Measurements from ENCODE around the gene CELSR1.

CELSR1 gene

GRCh38 chr22:46350646-46351045 is 186.8 kb downstream of the CELSR1 start:
- TF ChIP-seq POLR2A (IDR thresholded peaks at IDR 0.05; ENCODE audit: low read length) (no peak), GATA1 (IDR thresholded peaks at IDR 0.05; ENCODE audit: low read depth, low read length) (no peak)
- no peak for DNase-seq

DNA sequence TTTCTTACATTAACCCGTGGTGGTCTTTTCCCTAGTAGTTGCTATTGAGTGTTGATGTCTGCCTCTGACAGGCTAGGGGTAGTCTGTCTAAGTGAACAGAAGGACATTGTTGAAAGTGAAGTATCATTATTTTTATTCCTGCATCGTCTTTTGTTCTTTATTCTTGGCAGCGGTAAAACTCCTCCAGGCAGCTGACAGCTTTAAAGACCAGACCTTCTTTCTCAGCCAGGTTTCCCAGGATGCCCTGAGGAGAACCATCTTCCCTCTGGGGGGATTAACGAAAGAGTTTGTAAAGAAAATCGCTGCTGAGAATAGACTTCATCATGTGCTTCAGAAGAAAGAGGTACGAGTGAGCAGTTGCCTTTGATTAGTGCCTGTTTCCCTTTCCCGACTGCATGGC is 187.3 kb downstream of the CELSR1 start:
- no peak for DNase-seq
- TF ChIP-seq GATA1 (IDR thresholded peaks at IDR 0.05; ENCODE audit: low read depth, low read length) (no peak), POLR2A (IDR thresholded peaks at IDR 0.05; ENCODE audit: low read length) (no peak)

DNA sequence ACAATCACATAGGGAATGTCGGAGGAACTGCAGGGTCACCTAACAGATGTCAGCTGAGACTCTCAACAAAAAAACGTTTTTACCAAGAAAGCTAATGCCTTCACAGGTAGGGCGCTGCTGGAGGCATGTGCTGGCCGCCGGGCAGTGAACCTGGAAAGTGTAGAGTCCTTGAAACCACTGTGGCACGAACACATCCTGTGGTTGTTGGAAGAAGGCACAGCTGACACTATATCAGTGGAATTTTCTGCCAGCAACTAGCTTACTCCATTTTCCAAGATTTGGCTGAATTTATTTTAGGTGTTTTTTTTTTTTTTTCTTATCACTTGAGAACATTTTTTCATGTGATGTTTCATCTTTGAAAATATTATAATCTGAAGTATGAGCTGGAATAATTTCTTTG is 187.7 kb downstream of the CELSR1 start:
- TF ChIP-seq GATA1 (IDR thresholded peaks at IDR 0.05; ENCODE audit: low read depth, low read length) = no peak
- no peak for TF ChIP-seq POLR2A (IDR thresholded peaks at IDR 0.05; ENCODE audit: low read length)
- no peak for DNase-seq

DNA sequence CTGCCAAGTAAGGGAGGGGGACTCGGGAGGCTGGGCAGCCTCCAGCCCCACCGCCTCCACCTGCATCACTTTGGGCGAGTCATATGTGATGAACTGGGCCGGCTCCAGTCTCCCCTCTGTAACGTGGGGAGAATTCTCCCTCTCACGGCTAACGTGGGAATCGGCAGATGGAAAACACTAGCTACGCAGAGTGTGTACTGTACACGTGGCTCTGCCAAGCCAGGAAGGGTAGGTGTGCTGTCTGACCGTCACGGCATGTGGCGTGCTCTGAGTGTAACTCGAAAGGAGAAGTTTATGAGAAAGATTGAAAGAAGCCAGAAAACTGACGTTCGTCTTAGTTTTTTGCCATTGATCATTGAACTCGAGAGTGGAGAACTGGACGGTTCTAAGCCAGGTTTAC is 188.2 kb downstream of the CELSR1 start:
- no peak for DNase-seq
- no peak for TF ChIP-seq POLR2A (IDR thresholded peaks at IDR 0.05; ENCODE audit: low read length)
- TF ChIP-seq GATA1 (IDR thresholded peaks at IDR 0.05; ENCODE audit: low read depth, low read length) = no peak

DNA sequence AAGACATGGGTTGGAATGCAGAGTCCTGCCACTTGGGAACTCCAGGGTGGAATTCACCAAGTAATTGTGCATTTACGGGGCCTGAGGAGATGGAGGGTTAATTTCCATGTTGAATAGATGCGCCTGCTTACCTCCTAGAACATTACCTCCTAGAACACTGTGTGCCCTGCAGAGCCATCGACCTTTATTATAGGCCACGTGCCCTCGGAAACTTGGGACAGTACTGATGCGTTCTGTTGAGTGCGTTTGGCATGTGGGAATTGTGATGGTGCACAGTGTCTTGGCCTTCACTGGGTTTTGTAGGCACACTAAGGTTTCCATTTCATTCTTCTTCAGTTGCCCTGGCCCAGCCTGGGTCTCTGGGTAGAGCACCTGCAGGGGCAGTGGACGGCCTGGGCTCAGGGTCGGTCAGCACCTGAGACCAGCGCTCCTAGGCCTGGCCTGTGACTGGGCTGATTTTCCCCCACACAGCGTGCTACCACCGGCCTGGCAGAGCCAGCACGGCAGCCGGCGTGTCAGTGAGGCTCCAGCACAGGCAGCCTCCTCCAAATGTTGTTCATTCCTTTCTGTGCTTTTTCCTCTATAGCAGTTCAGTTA is 189.2 kb downstream of the CELSR1 start:
- no peak for TF ChIP-seq POLR2A (IDR thresholded peaks at IDR 0.05; ENCODE audit: low read length)
- TF ChIP-seq GATA1 (IDR thresholded peaks at IDR 0.05; ENCODE audit: low read depth, low read length) = no peak
- DNase-seq = no peak

DNA sequence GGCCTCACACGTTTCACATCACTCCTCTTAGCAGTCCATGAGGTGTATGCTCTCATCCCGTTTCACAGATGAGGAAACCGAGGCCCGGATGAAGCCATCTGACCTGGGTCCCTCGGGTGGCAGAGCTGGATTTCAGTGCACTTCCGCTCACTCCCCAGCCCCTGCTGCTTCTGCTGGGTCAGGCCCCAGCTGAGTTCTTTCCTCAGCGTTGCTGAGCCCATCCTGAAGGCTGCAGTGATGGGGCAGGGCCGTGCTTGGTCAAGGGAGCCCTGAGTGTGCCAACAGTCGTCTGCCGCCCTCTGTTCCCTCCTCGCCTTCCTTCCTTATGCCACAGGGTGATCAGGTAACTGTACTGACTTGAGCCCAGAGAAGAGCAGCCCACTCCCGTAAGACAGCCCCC is 189.8 kb downstream of the CELSR1 start:
- TF ChIP-seq GATA1 (IDR thresholded peaks at IDR 0.05; ENCODE audit: low read depth, low read length) (no peak), POLR2A (IDR thresholded peaks at IDR 0.05; ENCODE audit: low read length) (no peak)
- no peak for DNase-seq

DNA sequence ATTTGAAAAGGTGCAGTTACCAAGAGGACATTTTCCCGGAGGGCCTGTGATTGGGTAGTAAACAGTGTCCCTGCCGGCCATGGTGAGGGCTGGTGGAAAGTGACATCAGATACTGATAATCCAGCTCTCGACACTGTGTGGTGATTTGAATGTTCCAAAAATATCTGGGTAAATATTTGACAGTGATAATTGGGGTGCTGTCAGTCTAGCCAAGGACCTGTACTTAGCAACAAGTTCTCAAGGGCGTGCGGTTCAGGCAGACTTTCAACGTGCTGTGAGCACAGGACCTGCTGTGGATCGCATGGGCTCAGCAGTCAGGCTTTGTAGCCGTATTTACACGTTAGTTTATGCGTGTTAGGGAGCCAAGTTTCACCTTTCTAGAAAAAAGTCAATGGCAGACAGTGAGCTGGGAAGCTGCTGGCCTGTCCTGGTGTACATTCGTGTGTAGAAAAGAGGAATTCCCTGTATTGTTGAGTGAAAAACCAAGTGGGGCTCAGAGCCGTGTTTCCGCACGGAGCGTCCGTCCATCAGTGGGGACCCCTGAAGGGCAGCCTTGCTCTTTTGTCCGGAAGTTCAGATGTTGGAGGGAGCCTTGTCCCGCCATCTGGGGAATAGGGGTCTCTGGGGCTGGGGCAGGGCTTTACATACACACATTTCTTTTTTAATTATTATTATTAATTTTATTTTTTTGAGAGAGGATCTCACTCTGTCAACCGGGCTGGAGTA is 190.6 kb downstream of the CELSR1 start:
- no peak for DNase-seq
- TF ChIP-seq GATA1 (IDR thresholded peaks at IDR 0.05; ENCODE audit: low read depth, low read length) (no peak), POLR2A (IDR thresholded peaks at IDR 0.05; ENCODE audit: low read length) (no peak)

DNA sequence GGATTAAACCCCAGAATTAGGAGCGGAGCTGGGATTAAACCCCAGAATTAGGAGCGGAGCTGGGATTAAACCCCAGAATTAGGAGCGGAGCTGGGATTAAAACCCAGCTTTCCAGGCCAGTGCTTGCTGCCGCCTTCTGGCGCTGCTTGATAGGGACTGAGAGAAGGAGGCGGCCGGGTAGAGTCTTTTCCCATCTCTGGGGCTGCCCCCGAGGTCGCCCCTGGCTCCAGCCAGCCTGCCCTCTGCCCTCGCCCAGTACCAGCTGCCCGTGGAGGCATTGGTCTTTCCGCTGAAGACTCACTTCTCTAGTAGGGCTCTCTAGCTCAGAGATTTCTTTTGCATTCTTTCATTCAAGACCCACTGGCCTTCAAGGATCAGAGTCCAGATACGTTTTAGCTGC is 196.7 kb downstream of the CELSR1 start:
- TF ChIP-seq GATA1 (IDR thresholded peaks at IDR 0.05; ENCODE audit: low read depth, low read length) (no peak), POLR2A (IDR thresholded peaks at IDR 0.05; ENCODE audit: low read length) (no peak)

GRCh38 chr22:46339956-46340355 is 197.5 kb downstream of the CELSR1 start:
- DNase-seq = no peak
- TF ChIP-seq POLR2A (IDR thresholded peaks at IDR 0.05; ENCODE audit: low read length) (no peak), GATA1 (IDR thresholded peaks at IDR 0.05; ENCODE audit: low read depth, low read length) (no peak)

More for the DNA sequence above, 196.7 kb downstream of the CELSR1 start:
- DNase-seq = no peak

- DNase-seq = no peak
- TF ChIP-seq GATA1 (IDR thresholded peaks at IDR 0.05; ENCODE audit: low read depth, low read length) = no peak
These were observed 198.8 kb downstream of the CELSR1 start for GRCh38 chr22:46338636-46339035.

- DNase-seq = no peak
- TF ChIP-seq GATA1 (IDR thresholded peaks at IDR 0.05; ENCODE audit: low read depth, low read length) = no peak
- TF ChIP-seq POLR2A (IDR thresholded peaks at IDR 0.05; ENCODE audit: low read length) = no peak
These were observed 199.6 kb downstream of the CELSR1 start for GRCh38 chr22:46337870-46338269.

GRCh38 chr22:46336119-46337078 is 201.0 kb downstream of the CELSR1 start:
- TF ChIP-seq POLR2A (IDR thresholded peaks at IDR 0.05; ENCODE audit: low read length) (no peak), GATA1 (IDR thresholded peaks at IDR 0.05; ENCODE audit: low read depth, low read length) (no peak)
- DNase-seq = peak; percentile 56 to 60

- TF ChIP-seq GATA1 (IDR thresholded peaks at IDR 0.05; ENCODE audit: low read depth, low read length) (no peak), POLR2A (IDR thresholded peaks at IDR 0.05; ENCODE audit: low read length) (peak; percentile 74)
- DNase-seq = peak; percentile 91 to 92
These were observed 202.0 kb downstream of the CELSR1 start, which contains the start of gene TRMU for GRCh38 chr22:46335201-46336118. Gene TRMU, plus strand, starts transcription at chr22:46335714. Its CDS starts 51 bp downstream, at chr22:46335765.

Measured in erythroblast (primary cell).